Liver (tissue), 9 donors: ENCODE data around the gene GAD2. TPM values are rescaled to one million over a fixed set of nuclear protein-coding genes. Genes with fewer than 3 reads are reported as not detected.

ENCODE experiments used
- DNase-seq: peaks from one replicate; pipeline ENCODE4 v3.0.0-alpha.2; 2017; ENCODE audit warnings: low spot score
- H3K27ac ChIP-seq, 2 donors: one replicate each; pipeline ENCODE4 v1.7.0; 2013; ENCODE audit warnings: inconsistent platforms in 2 of 2, low read length in 2 of 2, control low read depth in 1 of 2, low read depth in 1 of 2, mild to moderate bottlenecking in 1 of 2
- H3K27me3 ChIP-seq, 4 donors: one replicate each; pipeline versions ENCODE4 v1.6.1 to v1.7.0; 2013; ENCODE audit warnings: low read length in 3 of 4, inconsistent platforms in 1 of 4, mild to moderate bottlenecking in 1 of 4, moderate library complexity in 1 of 4; ENCODE audit not compliant: control insufficient read depth in 4 of 4, insufficient read depth in 4 of 4
- H3K36me3 ChIP-seq, 4 donors: one replicate each; pipeline versions ENCODE4 v1.6.1 to v1.7.0; 2013; ENCODE audit warnings: low read length in 3 of 4, mild to moderate bottlenecking in 3 of 4, low read depth in 1 of 4, moderate library complexity in 1 of 4; ENCODE audit not compliant: control insufficient read depth in 4 of 4, insufficient read depth in 3 of 4
- H3K4me1 ChIP-seq, 4 donors: one replicate each; pipeline versions ENCODE4 v1.6.1 to v1.7.0; 2013; ENCODE audit warnings: low read length in 3 of 4, mild to moderate bottlenecking in 3 of 4, moderate library complexity in 1 of 4; ENCODE audit not compliant: control insufficient read depth in 4 of 4, insufficient read depth in 4 of 4
- H3K4me3 ChIP-seq, 3 donors: one replicate each; pipeline versions ENCODE4 v1.6.1 to v1.7.0; 2013; ENCODE audit warnings: low read length in 3 of 3, control low read depth in 1 of 3, low read depth in 1 of 3, mild to moderate bottlenecking in 1 of 3
- H3K9ac ChIP-seq, 2 donors: one replicate each; pipeline ENCODE4 v1.7.0; 2013; ENCODE audit warnings: low read length in 2 of 2, mild to moderate bottlenecking in 2 of 2, moderate library complexity in 2 of 2, control low read depth in 1 of 2, low read depth in 1 of 2
- H3K9me3 ChIP-seq, 4 donors: one replicate each; pipeline versions ENCODE4 v1.6.1 to v1.7.0; 2013; ENCODE audit warnings: low read length in 3 of 4; ENCODE audit not compliant: control insufficient read depth in 4 of 4
- EGR1 ChIP-seq, 2 donors: IDR thresholded peaks; 2 replicates each; pipeline ENCODE4 v1.6.1; 2016 to 2018; ENCODE audit warnings: antibody characterized with exemption in 2 of 2, low read depth in 2 of 2
- FOXA1 ChIP-seq: IDR thresholded peaks from 2 replicates; pipeline ENCODE4 v1.6.1; 2016; ENCODE audit warnings: antibody characterized with exemption
- FOXA2 ChIP-seq: IDR thresholded peaks from 2 replicates; pipeline ENCODE4 v1.6.1; 2016; ENCODE audit warnings: antibody characterized with exemption
- GABPA ChIP-seq, 2 donors: IDR thresholded peaks in 1 of 2; conservative IDR thresholded peaks in 1 of 2; 2 replicates each; pipeline ENCODE4 v1.6.1; 2016; ENCODE audit warnings: antibody characterized with exemption in 2 of 2, mild to moderate bottlenecking in 1 of 2, moderate library complexity in 1 of 2
- HNF4A ChIP-seq, 2 donors: conservative IDR thresholded peaks; 2 replicates each; pipeline ENCODE4 v1.6.1; 2016; ENCODE audit warnings: antibody characterized with exemption in 2 of 2, mild to moderate bottlenecking in 2 of 2
- HNF4G ChIP-seq: IDR thresholded peaks from 2 replicates; pipeline ENCODE4 v1.6.1; 2016; ENCODE audit warnings: antibody characterized with exemption
- JUND ChIP-seq, 2 donors: IDR thresholded peaks; 2 replicates each; pipeline ENCODE4 v1.6.1; 2016; ENCODE audit warnings: antibody characterized with exemption in 2 of 2
- TAF1 ChIP-seq: conservative IDR thresholded peaks from 2 replicates; pipeline ENCODE4 v1.6.1; 2016; ENCODE audit warnings: antibody characterized with exemption, mild to moderate bottlenecking
- YY1 ChIP-seq: IDR thresholded peaks from 2 replicates; pipeline ENCODE4 v1.6.1; 2016; ENCODE audit warnings: antibody characterized with exemption, mild to moderate bottlenecking
- WGBS: extraction: QIAGEN DNeasy Blood & Tissue Kit; methylation state at CpG from one replicate; pipeline ENCODE4 v1.1.7; 2013; 5-methylcytosine and 5-hydroxymethylcytosine counted together
- polyA plus RNA-seq, 2 donors: library from polyadenylated mRNA; stranded (reverse) in 1 of 2; unstranded in 1 of 2; fragments of 200-250 nt in 1 of 2; fragments of >200 nt in 1 of 2; fragmentation: Nextera tagmentation in 1 of 2; extraction: Ambion mirVana in 1 of 2; gene quantifications; one replicate each; pipeline versions ENCODE4 v1.2.1 to v1.2.3, GENCODE V29; 2013 to 2015
- total RNA-seq, 2 donors: library from RNA; depleted of rRNA; stranded (reverse); fragments of >200 nt; gene quantifications; one replicate each; pipeline ENCODE4 v1.2.3, GENCODE V29; 2014
- TF ChIP-seq, protein P1 (sequence below): IDR thresholded peaks from 2 replicates; pipeline ENCODE4 v1.6.1; 2016; ENCODE audit warnings: antibody characterized with exemption
- TF ChIP-seq, protein P2 (sequence below): fragments of 150-350 bp; IDR thresholded peaks from 2 replicates; pipeline ENCODE4 v1.5.1; 2017; ENCODE audit warnings: improper control_type of control experiment, low read depth, low read length; ENCODE audit not compliant: missing input control
- TF ChIP-seq, protein P3 (sequence below): IDR thresholded peaks from 2 replicates; pipeline ENCODE4 v1.6.1; 2016; ENCODE audit warnings: antibody characterized with exemption, mild to moderate bottlenecking
- TF ChIP-seq, protein P4 (sequence below): IDR thresholded peaks from 2 replicates; pipeline ENCODE4 v1.6.1; 2016; ENCODE audit warnings: antibody characterized with exemption
- TF ChIP-seq, protein P5 (sequence below): IDR thresholded peaks from 2 replicates; pipeline ENCODE4 v1.6.1; 2016; ENCODE audit warnings: antibody characterized with exemption
- donor health status: healthy.
- donor health status: healthy.
- donor health status: healthy.
- donor health status: healthy.
- donor health status: healthy.

Gene GAD2
- total and polyA plus RNA-seq, 4 donors, result not detected

DNA sequence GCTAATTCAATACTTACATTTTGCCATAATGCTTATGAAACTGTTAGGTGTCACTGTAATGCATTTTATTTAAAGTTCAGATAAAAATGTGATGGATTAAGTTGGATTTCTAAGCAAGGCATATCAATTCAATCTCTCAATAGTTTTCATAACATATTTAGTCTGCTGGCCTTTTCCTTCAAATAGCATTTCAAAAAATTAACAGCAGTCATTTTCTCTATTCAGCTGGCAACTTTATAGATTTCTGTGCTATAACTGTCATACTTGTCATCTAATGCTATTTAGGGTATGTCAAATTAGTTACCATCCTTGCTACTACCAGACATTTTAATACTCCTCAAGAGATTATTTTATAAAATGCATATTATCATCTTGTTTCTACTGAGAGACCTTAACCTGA, 4.3 kb downstream of the GAD2 start:
- peaks cover 0 to 22% (median 21%) of the 10 kb centered on the region in 4 donors for H3K27me3 ChIP-seq
- no peaks in the 10 kb centered on the region for H3K9me3 ChIP-seq
- peaks cover 7 to 20% (median 12%) of the 10 kb centered on the region in 4 donors for H3K4me1 ChIP-seq
- H3K36me3 ChIP-seq, result no peaks in the 10 kb centered on the region
- no peak overlapping the region for H3K9ac ChIP-seq
- H3K27ac ChIP-seq, result no peak overlapping the region
- TF ChIP-seq, protein P1, sequence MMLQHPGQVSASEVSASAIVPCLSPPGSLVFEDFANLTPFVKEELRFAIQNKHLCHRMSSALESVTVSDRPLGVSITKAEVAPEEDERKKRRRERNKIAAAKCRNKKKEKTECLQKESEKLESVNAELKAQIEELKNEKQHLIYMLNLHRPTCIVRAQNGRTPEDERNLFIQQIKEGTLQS, result no peak
- TF ChIP-seq FOXA1, result no peak
- no peak for DNase-seq
- H3K4me3 ChIP-seq, result no peak overlapping the region

DNA sequence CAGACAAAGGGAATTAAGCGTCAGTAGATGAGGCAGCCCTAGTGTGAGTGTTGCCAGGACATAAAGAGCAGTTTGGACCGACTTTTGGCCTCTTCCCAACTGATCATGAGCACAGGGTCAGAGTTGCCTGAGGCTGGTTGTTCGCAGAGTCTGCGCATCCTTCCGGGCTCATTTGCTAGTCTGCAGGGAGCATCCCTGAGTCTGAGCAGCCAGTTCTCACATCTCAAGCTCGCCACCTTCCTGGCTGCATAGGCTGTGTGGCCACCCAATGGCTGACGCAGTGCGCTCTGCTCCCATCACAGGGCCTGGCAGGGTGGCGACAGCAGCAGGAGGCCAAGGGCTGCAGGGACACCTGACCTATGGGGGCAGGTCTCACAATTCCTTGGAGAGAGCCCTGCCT, 5.0 kb downstream of the GAD2 start:
- Histone ChIP-seq H3K36me3 (no peaks in the 10 kb centered on the region), H3K9ac (no peak overlapping the region), H3K9me3 (no peaks in the 10 kb centered on the region), H3K4me3 (no peak overlapping the region), H3K27me3 (peaks cover 0 to 26% (median 18%) of the 10 kb centered on the region in 4 donors), H3K27ac (no peak overlapping the region), H3K4me1 (peaks cover 5 to 14% (median 5%) of the 10 kb centered on the region in 4 donors)
- TF ChIP-seq, protein P2, sequence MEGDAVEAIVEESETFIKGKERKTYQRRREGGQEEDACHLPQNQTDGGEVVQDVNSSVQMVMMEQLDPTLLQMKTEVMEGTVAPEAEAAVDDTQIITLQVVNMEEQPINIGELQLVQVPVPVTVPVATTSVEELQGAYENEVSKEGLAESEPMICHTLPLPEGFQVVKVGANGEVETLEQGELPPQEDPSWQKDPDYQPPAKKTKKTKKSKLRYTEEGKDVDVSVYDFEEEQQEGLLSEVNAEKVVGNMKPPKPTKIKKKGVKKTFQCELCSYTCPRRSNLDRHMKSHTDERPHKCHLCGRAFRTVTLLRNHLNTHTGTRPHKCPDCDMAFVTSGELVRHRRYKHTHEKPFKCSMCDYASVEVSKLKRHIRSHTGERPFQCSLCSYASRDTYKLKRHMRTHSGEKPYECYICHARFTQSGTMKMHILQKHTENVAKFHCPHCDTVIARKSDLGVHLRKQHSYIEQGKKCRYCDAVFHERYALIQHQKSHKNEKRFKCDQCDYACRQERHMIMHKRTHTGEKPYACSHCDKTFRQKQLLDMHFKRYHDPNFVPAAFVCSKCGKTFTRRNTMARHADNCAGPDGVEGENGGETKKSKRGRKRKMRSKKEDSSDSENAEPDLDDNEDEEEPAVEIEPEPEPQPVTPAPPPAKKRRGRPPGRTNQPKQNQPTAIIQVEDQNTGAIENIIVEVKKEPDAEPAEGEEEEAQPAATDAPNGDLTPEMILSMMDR, result no peak
- TF ChIP-seq, protein P1, result no peak
- TF ChIP-seq, protein P3, sequence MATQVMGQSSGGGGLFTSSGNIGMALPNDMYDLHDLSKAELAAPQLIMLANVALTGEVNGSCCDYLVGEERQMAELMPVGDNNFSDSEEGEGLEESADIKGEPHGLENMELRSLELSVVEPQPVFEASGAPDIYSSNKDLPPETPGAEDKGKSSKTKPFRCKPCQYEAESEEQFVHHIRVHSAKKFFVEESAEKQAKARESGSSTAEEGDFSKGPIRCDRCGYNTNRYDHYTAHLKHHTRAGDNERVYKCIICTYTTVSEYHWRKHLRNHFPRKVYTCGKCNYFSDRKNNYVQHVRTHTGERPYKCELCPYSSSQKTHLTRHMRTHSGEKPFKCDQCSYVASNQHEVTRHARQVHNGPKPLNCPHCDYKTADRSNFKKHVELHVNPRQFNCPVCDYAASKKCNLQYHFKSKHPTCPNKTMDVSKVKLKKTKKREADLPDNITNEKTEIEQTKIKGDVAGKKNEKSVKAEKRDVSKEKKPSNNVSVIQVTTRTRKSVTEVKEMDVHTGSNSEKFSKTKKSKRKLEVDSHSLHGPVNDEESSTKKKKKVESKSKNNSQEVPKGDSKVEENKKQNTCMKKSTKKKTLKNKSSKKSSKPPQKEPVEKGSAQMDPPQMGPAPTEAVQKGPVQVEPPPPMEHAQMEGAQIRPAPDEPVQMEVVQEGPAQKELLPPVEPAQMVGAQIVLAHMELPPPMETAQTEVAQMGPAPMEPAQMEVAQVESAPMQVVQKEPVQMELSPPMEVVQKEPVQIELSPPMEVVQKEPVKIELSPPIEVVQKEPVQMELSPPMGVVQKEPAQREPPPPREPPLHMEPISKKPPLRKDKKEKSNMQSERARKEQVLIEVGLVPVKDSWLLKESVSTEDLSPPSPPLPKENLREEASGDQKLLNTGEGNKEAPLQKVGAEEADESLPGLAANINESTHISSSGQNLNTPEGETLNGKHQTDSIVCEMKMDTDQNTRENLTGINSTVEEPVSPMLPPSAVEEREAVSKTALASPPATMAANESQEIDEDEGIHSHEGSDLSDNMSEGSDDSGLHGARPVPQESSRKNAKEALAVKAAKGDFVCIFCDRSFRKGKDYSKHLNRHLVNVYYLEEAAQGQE, result no peak
- no peak for TF ChIP-seq JUND (IDR thresholded peaks at IDR 0.05)
- no peak for TF ChIP-seq EGR1 (IDR thresholded peaks at IDR 0.05; ENCODE audit: low read depth in 2 of 2)
- TF ChIP-seq FOXA2, result no peak
- TF ChIP-seq GABPA (IDR thresholded peaks at IDR 0.05 in 1 of 2, conservative IDR thresholded peaks at IDR 0.05 in 1 of 2), result no peak
- TF ChIP-seq YY1, result no peak
- no peak for TF ChIP-seq TAF1
- no peak for TF ChIP-seq FOXA1
- TF ChIP-seq, protein P4, sequence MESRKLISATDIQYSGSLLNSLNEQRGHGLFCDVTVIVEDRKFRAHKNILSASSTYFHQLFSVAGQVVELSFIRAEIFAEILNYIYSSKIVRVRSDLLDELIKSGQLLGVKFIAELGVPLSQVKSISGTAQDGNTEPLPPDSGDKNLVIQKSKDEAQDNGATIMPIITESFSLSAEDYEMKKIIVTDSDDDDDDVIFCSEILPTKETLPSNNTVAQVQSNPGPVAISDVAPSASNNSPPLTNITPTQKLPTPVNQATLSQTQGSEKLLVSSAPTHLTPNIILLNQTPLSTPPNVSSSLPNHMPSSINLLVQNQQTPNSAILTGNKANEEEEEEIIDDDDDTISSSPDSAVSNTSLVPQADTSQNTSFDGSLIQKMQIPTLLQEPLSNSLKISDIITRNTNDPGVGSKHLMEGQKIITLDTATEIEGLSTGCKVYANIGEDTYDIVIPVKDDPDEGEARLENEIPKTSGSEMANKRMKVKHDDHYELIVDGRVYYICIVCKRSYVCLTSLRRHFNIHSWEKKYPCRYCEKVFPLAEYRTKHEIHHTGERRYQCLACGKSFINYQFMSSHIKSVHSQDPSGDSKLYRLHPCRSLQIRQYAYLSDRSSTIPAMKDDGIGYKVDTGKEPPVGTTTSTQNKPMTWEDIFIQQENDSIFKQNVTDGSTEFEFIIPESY, result no peak
- TF ChIP-seq, protein P5, sequence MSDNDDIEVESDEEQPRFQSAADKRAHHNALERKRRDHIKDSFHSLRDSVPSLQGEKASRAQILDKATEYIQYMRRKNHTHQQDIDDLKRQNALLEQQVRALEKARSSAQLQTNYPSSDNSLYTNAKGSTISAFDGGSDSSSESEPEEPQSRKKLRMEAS, result no peak
- TF ChIP-seq HNF4G, result no peak
- TF ChIP-seq HNF4A (conservative IDR thresholded peaks at IDR 0.05), result no peak
- WGBS, result 18% methylated on average over 9 of the region's 9 CpGs
- no peak for DNase-seq
